ENCODE results near the gene MRPL50. TPM values are rescaled to one million over a fixed set of nuclear protein-coding genes. Genes with fewer than 3 reads are reported as not detected.

MRPL50 gene
- 10 to 100 TPM; 12.4 to 16.0 TPM for total RNA-seq

GRCh38 chr9:101398068-101398929, at the start of gene MRPL50, which contains the start of gene ZNF189:
TSS of gene MRPL50 (minus strand) at chr9:101398618. CDS start at chr9:101398592, 26 bp downstream.
TSS of gene ZNF189 (plus strand) at chr9:101398851. CDS start at chr9:101399157, 306 bp downstream.

GRCh38 chr9:101435601-101436079, 37.2 kb upstream of the MRPL50 start, which contains the start of gene ALDOB:
TSS of gene ALDOB (minus strand) at chr9:101435774. CDS start at chr9:101430887, 4,887 bp downstream.

GRCh38 chr9:101384873-101385536, 13.4 kb downstream of the MRPL50 start, which contains the start of gene BAAT:
TSS of gene BAAT (minus strand) at chr9:101385006. CDS start at chr9:101371404, 13,602 bp downstream.

Other genes with a start within 250 kb of the MRPL50 start
- under 1 TPM; under 0.01 TPM for gene BAAT, start 13.6 kb downstream of the MRPL50 start, total RNA-seq
- 10 to 100 TPM; 12.0 to 13.8 TPM for gene ZNF189, start 233 bp upstream of the MRPL50 start, total RNA-seq
- gene ALDOB, start 37.2 kb upstream of the MRPL50 start, total RNA-seq: under 1 TPM in 1 of 2 donors, not detected in 1; under 0.01 TPM
- gene RNF20, start 135.2 kb upstream of the MRPL50 start, total RNA-seq: 10 to 100 TPM; 19.3 to 22.3 TPM
- gene PPP3R2, start 196.4 kb upstream of the MRPL50 start, total RNA-seq: not detected